ENCODE data around the gene NFYC.

Gene NFYC

GRCh38 chr1:40783001-40783905 lies 91.7 kb downstream of the NFYC start, which contains the start of gene KCNQ4 (continued):
- TF ChIP-seq ZNF292 (tag by site-specific recombination; IDR thresholded peaks at IDR 0.05; ENCODE audit: borderline replicate concordance, low read depth) (no peak), KLF17 (tag by site-specific recombination; IDR thresholded peaks at IDR 0.05) (peak; percentile 87), OVOL3 (tag by site-specific recombination; IDR thresholded peaks at IDR 0.05) (no peak), ZNF555 (tag by site-specific recombination; conservative IDR thresholded peaks at IDR 0.05) (no peak), ZNF114 (tag by site-specific recombination; IDR thresholded peaks at IDR 0.05) (no peak), PBX3 (CRISPR knock-in tag; IDR thresholded peaks at IDR 0.05) (no peak), ZNF19 (tag by site-specific recombination; IDR thresholded peaks at IDR 0.05; ENCODE audit: low read depth) (no peak), SP7 (tag by site-specific recombination; IDR thresholded peaks at IDR 0.05) (peak; percentile 44; the same call in 1 of the 2 replicates), GLI2 (tag by site-specific recombination; IDR thresholded peaks at IDR 0.05; ENCODE audit: borderline replicate concordance, low read depth) (no peak), ZNF830 (tag by site-specific recombination; IDR thresholded peaks at IDR 0.05; ENCODE audit: low read depth) (no peak), KLF9 (tag by site-specific recombination; IDR thresholded peaks at IDR 0.05; ENCODE audit: low read depth) (no peak), ZNF785 (tag by site-specific recombination; IDR thresholded peaks at IDR 0.05) (peak; percentile 72), CTCF (tag by site-specific recombination; IDR thresholded peaks at IDR 0.05) (peak; percentile 44), ZNF148 (tag by site-specific recombination; IDR thresholded peaks at IDR 0.05; ENCODE audit: borderline replicate concordance) (no peak), ZSCAN30 (tag by site-specific recombination; IDR thresholded peaks at IDR 0.05) (peak; percentile 54; the same call in 1 of the 2 replicates), ZBTB1 (tag by site-specific recombination; IDR thresholded peaks at IDR 0.05) (peak; percentile 53; the same call in 1 of the 2 replicates), GLIS2 (tag by site-specific recombination; IDR thresholded peaks at IDR 0.05) (0 out of 2 replicates have a peak, but pooled peaks have one; percentile 40), TSHZ1 (tag by site-specific recombination; IDR thresholded peaks at IDR 0.05; ENCODE audit: borderline replicate concordance) (no peak), ZNF184 (tag by site-specific recombination; IDR thresholded peaks at IDR 0.05) (no peak), PRDM4 (tag by site-specific recombination; IDR thresholded peaks at IDR 0.05) (0 out of 2 replicates have a peak, but pooled peaks have one; percentile 25), ZBTB20 (tag by site-specific recombination; IDR thresholded peaks at IDR 0.05) (peak; percentile 51; the same call in 1 of the 2 replicates), ZFHX2 (tag by site-specific recombination; conservative IDR thresholded peaks at IDR 0.05) (peak; percentile 94)

Measured in HEK293 (cell line).